IPS-11a (cell line): Measurements from ENCODE around the gene MASTL.
A peak's percentile ranks its signal among the peaks of the same experiment; 100 is the strongest.

Experiments
- H3K4me3 ChIP-seq: one replicate; pipeline ENCODE4 v1.5.1; 2013; ENCODE audit warnings: low read depth, low read length, control low read depth

The MASTL gene

GRCh38 chr10:27155066-27155754, at the start of gene MASTL:
Gene MASTL, plus strand, starts transcription at chr10:27155352. Its CDS starts 75 bp downstream, at chr10:27155427.
- H3K4me3 ChIP-seq: peak within 1 kb of the TSS; percentile 85

GRCh38 chr10:27108165-27108564, 47.0 kb upstream of the MASTL start:
- no peak overlapping the region for H3K4me3 ChIP-seq

GRCh38 chr10:27134371-27134770, 20.8 kb upstream of the MASTL start:
- H3K4me3 ChIP-seq: no peak overlapping the region

GRCh38 chr10:27138277-27138676, 16.9 kb upstream of the MASTL start:
- H3K4me3 ChIP-seq: no peak overlapping the region

- no peak overlapping the region for H3K4me3 ChIP-seq
These were observed 11.5 kb upstream of the MASTL start for GRCh38 chr10:27143686-27144085.

GRCh38 chr10:27145937-27146336, 9.2 kb upstream of the MASTL start:
- no peak overlapping the region for H3K4me3 ChIP-seq

- no peak overlapping the region for H3K4me3 ChIP-seq
These were observed 7.5 kb upstream of the MASTL start for GRCh38 chr10:27147701-27148100.

- no peak overlapping the region for H3K4me3 ChIP-seq
These were observed 4.9 kb upstream of the MASTL start for GRCh38 chr10:27150261-27150660.

- H3K4me3 ChIP-seq: peak overlapping the region; percentile 85
These were observed 2.5 kb upstream of the MASTL start for GRCh38 chr10:27152687-27153086.

GRCh38 chr10:27153329-27153728, 1.8 kb upstream of the MASTL start:
- H3K4me3 ChIP-seq: peak overlapping the region; percentile 85

- peak overlapping the region; percentile 85 for H3K4me3 ChIP-seq
These were observed 1.3 kb upstream of the MASTL start for GRCh38 chr10:27153845-27154193.

GRCh38 chr10:27156566-27156965, 1.4 kb downstream of the MASTL start:
- H3K4me3 ChIP-seq: peak overlapping the region; percentile 85

- H3K4me3 ChIP-seq: no peak overlapping the region
These were observed 2.0 kb downstream of the MASTL start for GRCh38 chr10:27157150-27157549.

- H3K4me3 ChIP-seq: no peak overlapping the region
These were observed 3.3 kb downstream of the MASTL start for GRCh38 chr10:27158421-27158820.

- no peak overlapping the region for H3K4me3 ChIP-seq
These were observed 14.7 kb downstream of the MASTL start for GRCh38 chr10:27169849-27170248.

- no peak overlapping the region for H3K4me3 ChIP-seq
These were observed 33.1 kb downstream of the MASTL start for GRCh38 chr10:27188259-27188658.

GRCh38 chr10:27188897-27189296, 33.7 kb downstream of the MASTL start:
- no peak overlapping the region for H3K4me3 ChIP-seq

- no peak overlapping the region for H3K4me3 ChIP-seq
These were observed 35.4 kb downstream of the MASTL start for GRCh38 chr10:27190508-27190907.

- no peak overlapping the region for H3K4me3 ChIP-seq
These were observed 37.1 kb downstream of the MASTL start for GRCh38 chr10:27192284-27192683.

GRCh38 chr10:27197980-27198620, 42.9 kb downstream of the MASTL start:
- no peak overlapping the region for H3K4me3 ChIP-seq

- no peak overlapping the region for H3K4me3 ChIP-seq
These were observed 48.7 kb downstream of the MASTL start for GRCh38 chr10:27203806-27204205.

GRCh38 chr10:27207350-27207749, 52.2 kb downstream of the MASTL start:
- no peak overlapping the region for H3K4me3 ChIP-seq

GRCh38 chr10:27223964-27224363, 68.8 kb downstream of the MASTL start:
- no peak overlapping the region for H3K4me3 ChIP-seq
